HG03108 (cell line): Measurements from ENCODE around the gene N4BP2L2.

Source experiments
- ATAC-seq: cut with Tn5 transposase; IDR thresholded peaks from one replicate; pipeline ENCODE4 v1.9.1; 2021; ENCODE audit warnings: moderate library complexity; ENCODE audit not compliant: unreplicated experiment

Gene N4BP2L2

GRCh38 chr13:32535115-32535514, 3.5 kb downstream of the N4BP2L2 start:
- no peak for ATAC-seq

GRCh38 chr13:32530841-32531253, 7.7 kb downstream of the N4BP2L2 start:
- ATAC-seq, result peak; percentile 57

- ATAC-seq, result no peak
Observed at GRCh38 chr13:32528358-32528757, 10.2 kb downstream of the N4BP2L2 start.

DNA sequence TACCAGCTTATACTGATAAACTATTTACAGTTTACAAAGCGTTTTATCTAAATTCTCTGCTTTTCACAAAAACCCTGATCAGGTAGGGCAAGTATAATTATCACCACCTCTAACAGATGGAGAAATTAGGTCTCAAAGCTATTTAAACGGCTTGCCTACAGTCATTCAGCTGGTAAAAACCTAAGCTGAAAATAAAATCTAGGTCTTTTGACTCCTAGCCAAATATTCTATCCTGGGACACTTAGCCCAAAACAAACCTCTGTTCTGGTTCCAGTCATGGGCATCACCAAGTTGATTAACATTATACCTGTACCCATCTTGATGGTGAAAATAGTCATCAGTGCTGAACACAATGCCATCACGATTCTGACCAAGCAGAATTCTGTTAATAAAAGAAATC, 11.4 kb downstream of the N4BP2L2 start:
- ATAC-seq, result no peak

GRCh38 chr13:32525766-32526165, 12.8 kb downstream of the N4BP2L2 start:
- ATAC-seq, result no peak

DNA sequence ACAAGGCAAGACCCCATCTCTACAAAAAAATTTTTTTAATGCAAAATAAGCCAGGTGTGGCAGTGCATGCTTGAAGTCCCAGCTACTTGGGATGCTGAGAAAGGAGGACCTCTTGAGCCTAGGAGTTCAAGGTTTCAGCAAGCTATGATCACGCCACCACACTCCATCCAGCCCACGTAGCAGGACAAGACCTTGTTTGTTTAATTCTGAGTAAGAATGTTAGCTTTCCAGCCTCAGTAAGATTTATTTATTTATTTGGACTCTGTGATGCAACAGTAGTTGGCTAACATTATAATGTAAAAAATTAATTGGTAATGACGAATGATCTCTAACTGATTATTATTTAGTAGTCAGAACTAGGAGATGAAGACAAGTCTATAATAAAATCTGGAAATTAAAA, 23.3 kb downstream of the N4BP2L2 start:
- ATAC-seq, result no peak

GRCh38 chr13:32511482-32511881, 27.1 kb downstream of the N4BP2L2 start:
- ATAC-seq, result no peak

- ATAC-seq, result no peak
Observed at GRCh38 chr13:32504876-32505275, 33.7 kb downstream of the N4BP2L2 start.

DNA sequence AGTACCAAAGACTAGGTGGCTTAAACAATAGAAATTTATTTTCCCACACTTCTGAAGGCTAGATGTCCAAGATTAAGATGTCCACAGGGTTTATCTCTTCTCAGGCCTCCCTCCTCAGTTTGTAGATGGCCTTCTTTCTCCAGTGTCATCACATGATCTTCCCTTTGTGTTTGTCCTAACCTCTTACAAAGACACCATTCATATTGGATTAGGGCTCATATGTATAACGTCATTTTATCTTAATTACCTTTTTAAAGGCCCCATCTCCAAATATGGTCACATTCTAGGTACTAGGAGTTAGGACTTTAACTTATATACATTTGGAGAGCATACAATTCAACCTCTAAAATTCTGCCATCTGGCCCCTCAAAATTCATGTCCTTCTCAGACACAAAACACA, 34.3 kb downstream of the N4BP2L2 start:
- no peak for ATAC-seq

- no peak for ATAC-seq
Observed at GRCh38 chr13:32503727-32504126, 34.9 kb downstream of the N4BP2L2 start.

- ATAC-seq, result no peak
Observed at GRCh38 chr13:32501064-32501463, 37.5 kb downstream of the N4BP2L2 start.

- ATAC-seq, result no peak
Observed at GRCh38 chr13:32499538-32500210, 38.9 kb downstream of the N4BP2L2 start.

- ATAC-seq, result no peak
Observed at GRCh38 chr13:32497589-32497988, 41.0 kb downstream of the N4BP2L2 start.

DNA sequence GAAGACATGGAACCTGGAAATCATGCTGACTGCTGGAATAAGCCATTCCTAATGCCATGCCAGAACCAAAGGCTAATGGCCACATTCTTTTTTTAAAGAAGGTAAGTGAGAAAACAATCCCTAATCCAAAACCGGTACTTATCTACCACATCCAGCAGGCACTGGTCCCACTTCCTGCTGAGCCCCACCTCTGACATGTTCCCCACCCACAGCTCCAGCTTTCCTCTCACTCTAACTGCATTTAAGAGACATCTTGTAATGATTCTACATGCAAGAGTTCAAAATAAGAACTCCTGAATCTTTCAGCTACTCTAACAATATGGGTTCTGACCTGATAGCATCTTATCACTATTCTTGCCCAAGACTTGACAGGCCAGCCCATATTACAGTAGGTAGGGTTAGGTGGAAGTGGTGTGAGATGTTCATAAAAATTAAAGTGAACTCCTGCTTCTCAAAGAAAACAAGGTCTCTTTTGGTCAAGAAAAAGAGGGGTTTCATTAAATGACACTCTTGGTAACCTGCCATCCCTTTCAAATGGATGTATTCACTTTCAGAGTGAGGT, 41.9 kb downstream of the N4BP2L2 start:
- no peak for ATAC-seq

GRCh38 chr13:32495841-32496240, 42.8 kb downstream of the N4BP2L2 start:
- ATAC-seq, result no peak

DNA sequence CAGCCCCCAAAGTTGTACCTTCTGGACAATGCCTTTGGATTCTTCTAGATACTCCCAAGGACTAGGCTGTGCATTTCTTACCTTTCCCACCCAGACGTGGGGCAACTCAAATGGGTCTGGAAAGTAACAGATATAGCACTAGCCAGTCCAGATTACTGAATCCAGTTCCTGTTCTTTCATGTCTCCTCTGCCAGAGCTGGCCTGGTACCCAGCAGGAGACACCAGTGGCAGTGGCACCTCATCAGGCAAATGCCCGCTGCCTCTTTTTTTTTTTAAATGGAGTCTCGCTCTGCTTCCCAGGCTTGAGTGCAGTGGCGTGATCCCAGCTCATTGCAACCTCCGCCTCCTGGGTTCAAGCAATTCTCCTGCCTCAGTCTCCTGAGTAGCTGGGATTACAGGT, 43.2 kb downstream of the N4BP2L2 start:
- no peak for ATAC-seq

GRCh38 chr13:32491028-32491427, 47.6 kb downstream of the N4BP2L2 start:
- no peak for ATAC-seq

DNA sequence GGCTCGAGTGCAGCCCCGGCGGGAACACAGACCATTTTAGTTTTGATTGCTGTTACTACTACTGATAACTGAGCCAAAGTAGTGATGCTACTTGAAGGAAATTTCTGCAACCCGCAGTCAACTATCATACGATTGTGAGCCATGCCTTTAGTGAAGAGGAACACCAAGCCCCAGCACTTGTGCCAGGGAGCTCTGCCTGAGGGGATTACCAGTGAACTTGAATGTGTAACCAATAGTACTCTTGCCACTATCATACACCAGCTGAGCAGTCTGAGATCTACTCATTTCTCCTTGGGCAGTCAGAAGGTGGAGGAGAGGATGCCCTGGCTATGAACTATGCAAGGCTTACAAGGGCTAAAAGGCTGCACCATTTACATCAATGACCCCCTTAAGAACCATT, 61.7 kb downstream of the N4BP2L2 start:
- ATAC-seq, result no peak

DNA sequence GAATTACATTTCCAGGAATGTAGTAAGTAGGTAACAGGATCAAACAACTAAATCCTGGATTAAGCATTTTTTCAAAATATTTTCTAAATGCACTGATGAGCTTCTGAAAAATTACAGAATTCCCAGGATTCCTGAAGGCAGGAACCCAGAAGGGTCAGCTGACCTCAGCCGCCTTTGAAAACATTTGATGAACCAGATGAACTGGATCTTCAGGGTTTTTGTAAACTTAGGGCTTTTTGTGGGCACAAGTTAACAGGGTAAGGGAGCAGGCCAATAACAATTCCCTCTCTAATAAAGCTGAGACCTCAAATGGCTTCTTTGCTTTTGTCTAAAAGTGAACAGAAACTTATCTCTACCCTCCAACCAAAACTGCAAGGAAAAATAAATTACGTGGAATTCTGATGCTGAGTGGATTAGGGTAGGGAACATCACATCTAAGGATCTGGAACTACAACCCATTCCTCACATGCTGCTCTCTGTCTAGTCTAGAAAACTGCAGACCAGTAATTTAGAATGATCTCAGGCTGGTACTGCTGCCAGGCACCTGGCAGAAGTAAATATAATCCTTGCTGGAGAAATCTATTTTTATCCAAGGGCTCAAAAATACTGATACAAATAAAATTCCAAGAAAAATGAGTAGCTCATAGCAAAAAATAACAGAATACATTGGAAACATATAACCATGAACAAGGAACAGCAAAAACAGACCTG, 62.4 kb downstream of the N4BP2L2 start:
- no peak for ATAC-seq

DNA sequence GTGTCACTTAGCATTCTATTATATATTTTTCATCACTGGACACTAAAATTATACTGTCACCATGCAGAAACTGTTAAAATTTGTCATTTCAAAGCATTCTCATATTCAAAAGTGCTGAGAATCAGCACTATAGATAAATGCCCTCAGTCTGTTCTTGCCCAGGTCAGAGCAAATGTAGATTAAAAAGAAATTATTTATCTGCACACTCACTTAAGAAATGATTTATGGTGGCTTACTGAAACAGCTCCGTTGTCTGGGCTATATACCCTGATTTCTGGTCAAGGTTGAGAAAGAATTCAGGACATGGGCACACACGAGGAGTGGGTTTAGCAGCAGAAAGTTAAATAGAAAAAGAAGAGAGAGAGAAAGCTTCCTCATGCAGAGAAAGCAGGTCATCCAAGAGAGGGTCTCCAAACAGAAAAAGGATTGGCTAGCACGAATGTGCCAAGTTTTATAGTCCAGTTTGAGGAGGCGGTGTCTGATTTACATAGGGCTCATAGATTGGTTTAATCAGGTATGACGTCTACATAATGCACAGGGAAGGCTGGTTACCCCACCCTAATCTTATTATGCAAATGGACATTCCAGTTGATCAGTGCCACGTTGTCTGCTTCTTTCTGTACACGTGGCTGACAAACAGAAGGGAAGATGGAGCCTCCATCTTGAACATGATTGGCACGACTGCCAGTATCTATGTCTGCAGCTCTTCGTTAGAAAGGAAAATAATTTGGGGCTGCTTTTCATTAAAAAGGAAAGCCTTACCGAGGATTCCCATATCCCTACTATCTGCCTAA, 63.4 kb downstream of the N4BP2L2 start:
- ATAC-seq, result no peak

DNA sequence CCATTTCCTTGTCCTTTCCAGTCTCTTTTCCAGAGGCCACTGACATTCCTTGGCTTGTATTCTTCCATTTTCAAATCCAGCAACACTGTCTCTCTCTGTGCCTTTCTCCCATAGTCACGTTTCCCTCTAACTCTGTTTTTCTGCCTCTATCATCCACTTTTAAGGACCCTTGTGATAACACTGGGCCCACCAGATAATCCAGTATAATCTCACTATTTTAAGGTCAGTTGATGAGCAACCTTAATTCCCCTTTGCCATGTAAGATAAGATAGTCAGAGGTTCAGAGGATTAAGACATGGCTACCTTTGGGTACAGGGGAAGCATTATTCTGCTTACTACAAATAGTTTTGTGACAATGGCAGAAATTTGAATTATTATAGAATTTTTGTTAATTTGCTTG, 64.9 kb downstream of the N4BP2L2 start:
- no peak for ATAC-seq

DNA sequence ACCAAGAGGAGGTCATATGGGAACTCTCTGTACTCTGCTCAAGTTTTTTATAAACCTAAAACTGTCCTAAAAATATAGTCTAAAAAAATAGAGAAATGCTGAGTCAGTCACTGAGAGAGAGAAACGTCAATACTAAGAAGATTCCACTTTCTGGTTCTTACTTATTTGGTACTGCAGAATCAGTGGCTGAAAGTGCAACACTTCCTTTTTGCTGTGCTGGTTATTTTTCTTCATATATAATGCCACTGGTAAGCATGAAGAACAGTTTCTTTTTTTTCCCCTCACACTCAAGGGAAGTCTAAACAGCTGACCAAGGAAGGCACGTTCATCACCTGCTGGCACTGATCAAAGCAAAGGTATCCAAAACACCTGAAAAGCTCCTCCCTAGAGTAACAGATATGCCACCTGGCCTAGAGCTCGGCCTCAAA, 66.4 kb downstream of the N4BP2L2 start:
- peak; percentile 81 for ATAC-seq
